Natural killer cell treated with Interleukin-12 subunit alpha and Interleukin-12 subunit beta and Interleukin-15 and Interleukin-18, amount 100 ng/mL, for 72 hours (primary cell): ENCODE measurements around the gene IL9. TPM values are rescaled to one million over a fixed set of nuclear protein-coding genes. Genes with fewer than 3 reads are reported as not detected.

Experiments used
- ATAC-seq, 2 donors: fragments of 150-1000 bp; cut with Tn5 transposase in 1 of 2; sonication (Bioruptor Pico), chemical (Tn5 transposase) in 1 of 2; 2 replicates each; pipeline ENCODE4 v1.10.0; 2021
- DNase-seq: peaks from one replicate; pipeline ENCODE4 v3.0.0; 2022; ENCODE audit warnings: low spot score
- H3K27ac Mint-ChIP-seq, 2 donors: 1 replicate in 1 of 2; 2 replicates in 1 of 2; pipeline ENCODE4 v1.8.0; 2022; ENCODE audit warnings: mixed read lengths in 2 of 2, mild to moderate bottlenecking in 1 of 2, moderate library complexity in 1 of 2
- H3K27me3 Mint-ChIP-seq, 2 donors: 1 replicate in 1 of 2; 2 replicates in 1 of 2; pipeline ENCODE4 v1.8.0; 2022; ENCODE audit warnings: mixed read lengths in 2 of 2
- H3K36me3 Mint-ChIP-seq: one replicate; pipeline ENCODE4 v1.8.0; 2022; ENCODE audit warnings: mixed read lengths
- H3K4me1 Mint-ChIP-seq, 2 donors: 1 replicate in 1 of 2; 2 replicates in 1 of 2; pipeline ENCODE4 v1.8.0; 2022; ENCODE audit warnings: low read depth in 2 of 2, mixed read lengths in 2 of 2, mild to moderate bottlenecking in 1 of 2
- H3K4me3 Mint-ChIP-seq: one replicate; pipeline ENCODE4 v1.8.0; 2022; ENCODE audit warnings: mixed read lengths
- H3K9me3 Mint-ChIP-seq: 2 replicates; pipeline ENCODE4 v1.8.0; 2022; ENCODE audit warnings: mixed read lengths
- total RNA-seq, 2 donors: library from RNA; stranded (reverse); gene quantifications; one replicate each; pipeline ENCODE4 v1.2.3, GENCODE V29; 2022

The IL9 gene
- total RNA-seq, result 1 to 10 TPM in 1 of 2 donors, under 1 TPM in 1; 0.52 to 3.0 TPM

DNA sequence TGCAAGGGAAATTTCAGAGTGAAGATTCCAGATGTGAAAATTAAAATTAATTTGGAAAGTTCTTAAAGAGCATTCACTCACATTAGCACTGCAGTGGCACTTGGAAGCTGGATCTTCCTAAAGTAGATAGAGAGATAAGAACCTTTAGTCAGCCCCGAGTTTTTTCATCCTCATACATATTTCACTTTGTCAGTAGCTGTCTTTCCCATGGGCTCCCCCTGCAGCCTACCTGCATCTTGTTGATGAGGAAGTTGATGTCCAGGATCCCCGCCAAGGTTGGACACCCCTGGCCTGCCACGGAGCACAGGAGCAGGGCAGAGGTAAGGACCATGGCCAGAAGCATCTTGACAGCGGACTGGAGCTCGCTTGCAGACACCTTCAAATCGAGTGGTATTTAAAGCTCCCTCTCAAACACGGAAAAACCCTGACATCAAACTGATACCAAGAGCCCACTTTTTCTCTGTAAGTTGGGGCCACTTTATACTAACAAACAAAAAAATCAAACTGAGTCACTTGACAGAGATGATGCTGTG, at the start of gene IL9:
Gene IL9 (minus strand): TSS at position 368 of the 533 bp plus-strand sequence. CDS start 25 bp downstream, at position 343.
- H3K9me3 Mint-ChIP-seq, result no peaks in the 10 kb centered on the region
- ATAC-seq, result no peak
- H3K36me3 Mint-ChIP-seq, result no peaks in the 10 kb centered on the region
- H3K4me1 Mint-ChIP-seq, result peaks cover 4 to 8% of the 10 kb centered on the region in 2 donors
- no peak within 1 kb of the TSS for H3K4me3 Mint-ChIP-seq
- peaks cover 29 to 67% of the 10 kb centered on the region in 2 donors for H3K27me3 Mint-ChIP-seq
- H3K27ac Mint-ChIP-seq, result no peak within 1 kb of the TSS
- no peak for DNase-seq

DNA sequence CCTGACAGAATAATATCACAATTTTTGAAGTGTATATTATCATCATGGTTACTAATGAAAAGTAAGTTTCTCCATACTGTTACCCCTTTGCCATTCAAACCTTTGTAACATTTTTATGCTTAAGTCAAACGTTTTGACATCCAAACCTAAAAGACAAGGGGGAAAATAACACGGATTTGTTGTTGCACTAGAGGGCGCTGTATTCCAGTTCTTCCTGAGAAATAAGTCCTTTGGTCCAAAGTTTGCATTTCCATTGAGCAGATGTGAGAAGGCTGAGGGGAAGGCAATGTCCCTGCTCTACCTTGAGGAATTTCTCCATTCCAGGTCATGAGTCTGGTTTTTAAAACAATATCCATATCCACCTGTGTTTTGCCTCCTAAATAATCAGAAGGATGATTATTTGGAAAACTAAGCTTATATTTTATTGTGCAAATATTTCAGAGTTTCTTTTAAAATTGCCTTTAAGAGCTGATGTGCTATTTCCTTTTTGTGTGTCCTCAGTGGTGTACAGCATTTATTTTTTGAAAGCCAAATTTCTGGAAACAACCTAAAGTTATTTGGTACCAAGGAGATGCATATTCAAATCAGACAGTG, 49.4 kb upstream of the IL9 start:
- Mint-ChIP-seq H3K27ac (no peak overlapping the region), H3K27me3 (peaks cover 12 to 49% of the 10 kb centered on the region in 2 donors), H3K4me1 (no peaks in the 10 kb centered on the region), H3K9me3 (no peaks in the 10 kb centered on the region), H3K4me3 (no peak overlapping the region), H3K36me3 (no peaks in the 10 kb centered on the region)
- ATAC-seq, result no peak
- DNase-seq, result no peak

DNA sequence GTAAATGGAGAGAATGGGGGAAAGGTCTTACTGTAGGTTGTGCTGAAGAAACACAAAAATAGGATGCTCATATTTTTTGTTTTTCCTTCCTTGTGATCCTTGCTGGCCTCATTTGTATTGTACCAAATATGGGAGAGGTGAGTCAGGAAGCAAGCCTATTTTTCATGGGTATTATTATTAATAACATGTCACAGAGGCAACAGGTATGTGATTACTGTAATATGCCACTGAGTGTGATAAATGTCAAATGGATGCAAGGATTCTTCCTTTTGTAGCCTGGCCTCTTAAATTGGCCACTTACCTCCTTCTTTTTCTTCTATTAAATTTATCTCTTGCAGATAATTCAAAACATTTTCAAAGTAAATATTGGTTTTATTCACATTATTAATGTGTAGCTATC, 48.9 kb upstream of the IL9 start:
- H3K4me1 Mint-ChIP-seq, result no peaks in the 10 kb centered on the region
- DNase-seq (no peak), ATAC-seq (no peak)
- H3K9me3 Mint-ChIP-seq, result no peaks in the 10 kb centered on the region
- H3K27ac Mint-ChIP-seq, result no peak overlapping the region
- H3K4me3 Mint-ChIP-seq, result no peak overlapping the region
- no peaks in the 10 kb centered on the region for H3K36me3 Mint-ChIP-seq
- peaks cover 12 to 45% of the 10 kb centered on the region in 2 donors for H3K27me3 Mint-ChIP-seq

DNA sequence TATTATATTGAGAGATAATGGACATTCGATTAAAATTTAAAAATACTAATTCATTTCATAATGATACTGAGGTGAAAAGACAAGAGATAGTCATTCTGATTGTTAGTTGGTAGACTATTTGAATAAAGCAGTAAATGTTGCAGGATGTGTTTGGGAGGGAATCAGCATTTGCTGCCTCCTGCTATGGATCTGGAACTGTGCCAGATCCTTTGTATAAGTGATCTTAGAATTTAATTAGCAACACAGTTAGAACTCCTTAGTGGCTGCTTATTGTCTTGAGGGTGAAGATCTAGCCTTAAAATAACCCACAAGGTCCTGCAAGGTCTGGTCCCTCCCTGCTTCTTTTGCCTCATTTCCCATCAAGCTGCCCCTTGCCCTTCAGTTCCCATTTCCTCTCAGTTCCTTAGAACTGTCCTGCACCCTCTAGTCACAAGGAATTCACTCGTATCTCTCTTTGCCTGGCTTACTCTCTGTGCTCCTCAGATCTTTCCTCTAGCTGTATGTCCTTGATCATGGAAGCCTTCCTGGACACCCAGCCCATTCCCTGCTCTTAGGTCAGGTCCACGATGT, 46.6 kb upstream of the IL9 start:
- no peaks in the 10 kb centered on the region for H3K36me3 Mint-ChIP-seq
- no peak for ATAC-seq
- H3K4me3 Mint-ChIP-seq, result no peak overlapping the region

DNA sequence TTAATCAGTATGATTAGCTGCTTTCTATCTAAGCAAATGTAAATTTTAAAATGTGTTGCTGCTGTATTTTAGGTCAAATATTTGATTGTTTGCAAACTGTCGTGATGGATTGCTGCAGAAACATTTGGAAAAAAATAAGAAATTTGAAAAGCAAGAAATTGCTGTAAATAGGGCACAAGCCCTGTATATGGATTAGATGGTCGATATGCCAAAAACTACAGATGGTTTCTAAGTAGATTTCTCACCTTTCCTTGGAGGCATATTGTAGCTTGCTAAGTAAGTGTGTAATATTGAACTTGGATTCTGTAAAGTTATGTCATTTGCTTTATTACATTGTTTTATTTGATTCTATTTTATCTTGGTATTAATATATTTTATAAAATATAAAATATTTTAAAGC, 46.1 kb upstream of the IL9 start:
- no peak for ATAC-seq
- H3K4me1 Mint-ChIP-seq, result no peaks in the 10 kb centered on the region
- H3K9me3 Mint-ChIP-seq, result no peaks in the 10 kb centered on the region
- no peak overlapping the region for H3K27ac Mint-ChIP-seq
- no peak for DNase-seq
- no peaks in the 10 kb centered on the region for H3K36me3 Mint-ChIP-seq
- H3K27me3 Mint-ChIP-seq, result peaks cover 14 to 53% of the 10 kb centered on the region in 2 donors
- no peak overlapping the region for H3K4me3 Mint-ChIP-seq

More for the DNA sequence above, 46.6 kb upstream of the IL9 start:
- peaks cover 14 to 51% of the 10 kb centered on the region in 2 donors for H3K27me3 Mint-ChIP-seq
- no peak overlapping the region for H3K27ac Mint-ChIP-seq
- no peaks in the 10 kb centered on the region for H3K9me3 Mint-ChIP-seq
- DNase-seq, result no peak
- H3K4me1 Mint-ChIP-seq, result no peaks in the 10 kb centered on the region

- Mint-ChIP-seq H3K4me3 (no peak overlapping the region), H3K36me3 (no peaks in the 10 kb centered on the region), H3K27me3 (peaks cover 13 to 62% of the 10 kb centered on the region in 2 donors), H3K27ac (no peak overlapping the region), H3K4me1 (no peaks in the 10 kb centered on the region), H3K9me3 (no peaks in the 10 kb centered on the region)
- DNase-seq (no peak), ATAC-seq (no peak)
These were observed 41.7 kb upstream of the IL9 start for GRCh38 chr5:135937245-135937911.

DNA sequence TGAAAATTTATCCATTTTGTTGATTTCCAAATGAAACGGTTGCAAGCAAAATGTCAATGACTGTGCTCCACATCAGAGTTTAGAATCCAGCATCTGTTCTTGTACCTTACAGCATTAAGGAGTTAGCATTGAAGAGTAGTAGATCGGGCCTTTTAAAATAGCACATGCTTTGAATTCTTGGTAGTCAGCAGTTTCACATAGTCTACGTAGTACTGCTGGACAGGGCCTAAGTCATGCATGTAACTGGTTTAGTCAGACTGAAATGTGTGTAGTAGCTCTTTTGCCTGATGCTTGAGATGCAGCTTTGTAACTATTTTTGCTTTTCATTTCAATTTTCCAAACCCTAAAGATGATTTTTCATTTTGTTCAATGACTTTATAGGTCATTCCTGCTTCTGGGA, 39.3 kb upstream of the IL9 start:
- Mint-ChIP-seq H3K9me3 (no peaks in the 10 kb centered on the region), H3K36me3 (no peaks in the 10 kb centered on the region), H3K4me1 (no peaks in the 10 kb centered on the region), H3K4me3 (no peak overlapping the region), H3K27ac (no peak overlapping the region), H3K27me3 (peaks cover 27 to 62% of the 10 kb centered on the region in 2 donors)
- ATAC-seq (no peak), DNase-seq (no peak)

- no peaks in the 10 kb centered on the region for H3K4me1 Mint-ChIP-seq
- H3K4me3 Mint-ChIP-seq, result no peak overlapping the region
- H3K36me3 Mint-ChIP-seq, result no peaks in the 10 kb centered on the region
- peaks cover 43 to 70% of the 10 kb centered on the region in 2 donors for H3K27me3 Mint-ChIP-seq
- no peaks in the 10 kb centered on the region for H3K9me3 Mint-ChIP-seq
- DNase-seq, result no peak
- H3K27ac Mint-ChIP-seq, result no peak overlapping the region
- ATAC-seq, result no peak
These were observed 35.3 kb upstream of the IL9 start for GRCh38 chr5:135930949-135931295.

DNA sequence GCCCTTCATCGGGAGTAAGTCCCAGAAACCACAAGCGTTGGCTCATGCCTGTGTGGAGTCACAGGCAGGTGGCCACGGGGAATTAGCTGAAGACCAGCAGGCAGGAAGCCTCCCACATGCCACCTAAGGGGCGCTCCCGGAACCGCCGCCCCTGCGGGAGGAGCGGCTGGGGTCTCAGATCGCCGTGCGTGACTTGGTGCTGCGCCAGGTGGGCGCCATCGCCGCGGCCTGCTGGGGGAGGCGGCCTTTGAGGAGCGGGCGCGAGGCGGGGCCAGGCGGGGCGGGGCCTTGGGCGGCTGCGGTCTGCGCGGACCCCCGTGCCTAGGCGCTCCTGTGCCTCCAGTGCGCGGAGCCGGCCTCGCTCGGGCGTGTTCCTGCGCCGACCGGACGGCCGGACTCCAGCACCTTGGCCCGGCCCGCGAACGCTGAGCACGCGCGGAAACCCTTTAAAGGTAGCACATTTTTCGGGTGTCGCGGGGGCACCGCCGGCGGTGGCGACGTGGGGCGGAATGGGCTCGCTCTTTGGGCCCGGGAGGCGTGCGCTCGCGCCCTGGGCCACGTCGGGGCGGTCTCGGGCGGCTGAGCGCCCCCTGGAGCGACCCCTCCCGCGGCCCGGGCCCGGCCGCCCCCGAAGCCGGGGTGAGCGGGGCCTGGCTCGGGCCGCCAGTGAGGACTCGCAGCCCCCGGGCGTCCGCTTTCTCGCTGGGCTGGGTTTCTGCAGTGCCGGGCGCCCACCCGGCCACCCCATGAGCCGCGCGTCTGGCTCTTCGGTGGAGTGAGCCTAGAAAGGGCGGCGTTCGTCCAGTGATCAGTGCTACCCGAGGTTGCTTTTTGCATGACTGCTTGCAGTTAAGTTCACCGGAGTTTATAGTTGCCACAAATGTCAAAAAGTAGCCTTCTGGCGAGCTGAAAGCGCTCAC, 34.6 kb upstream of the IL9 start:
- no peaks in the 10 kb centered on the region for H3K9me3 Mint-ChIP-seq
- no peak overlapping the region for H3K4me3 Mint-ChIP-seq
- H3K27me3 Mint-ChIP-seq, result peaks cover 42 to 71% of the 10 kb centered on the region in 2 donors
- DNase-seq, result no peak
- peak in 1 of 2 donors; percentile 32 for ATAC-seq
- no peak overlapping the region for H3K27ac Mint-ChIP-seq
- no peaks in the 10 kb centered on the region for H3K36me3 Mint-ChIP-seq
- H3K4me1 Mint-ChIP-seq, result no peaks in the 10 kb centered on the region

GRCh38 chr5:135921388-135921787, 25.7 kb upstream of the IL9 start:
- Mint-ChIP-seq H3K4me3 (no peak overlapping the region), H3K27me3 (peaks cover 42 to 83% of the 10 kb centered on the region in 2 donors), H3K4me1 (peaks cover 15 to 16% of the 10 kb centered on the region in 2 donors), H3K9me3 (peaks cover 5% of the 10 kb centered on the region), H3K27ac (no peak overlapping the region), H3K36me3 (no peaks in the 10 kb centered on the region)
- ATAC-seq (no peak), DNase-seq (no peak)

DNA sequence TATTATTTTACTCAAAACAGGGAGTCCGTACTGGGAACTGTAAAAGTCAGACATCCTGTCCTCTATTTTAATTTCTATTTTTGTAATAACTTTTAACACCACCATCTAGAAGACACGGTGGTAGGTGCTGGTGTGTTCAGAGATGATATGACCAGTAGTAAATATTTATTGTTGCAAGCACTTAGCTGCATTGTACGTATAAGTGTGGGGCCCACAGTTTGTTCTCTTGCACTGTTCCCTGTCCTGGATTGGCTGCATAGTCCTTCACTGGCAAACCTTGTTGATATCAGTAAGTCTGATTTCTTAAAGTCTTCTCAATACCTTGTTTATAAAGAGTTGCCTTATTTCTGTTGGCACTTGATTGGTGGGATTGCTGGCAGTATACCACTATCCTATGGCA, 24.6 kb upstream of the IL9 start:
- Mint-ChIP-seq H3K36me3 (no peaks in the 10 kb centered on the region), H3K9me3 (peaks cover 5% of the 10 kb centered on the region), H3K4me1 (peaks cover 17 to 25% of the 10 kb centered on the region in 2 donors), H3K27me3 (peaks cover 36 to 77% of the 10 kb centered on the region in 2 donors), H3K4me3 (no peak overlapping the region), H3K27ac (no peak overlapping the region)
- no peak for DNase-seq
- no peak for ATAC-seq

GRCh38 chr5:135916638-135917263, 21.1 kb upstream of the IL9 start:
- peaks cover 22 to 37% of the 10 kb centered on the region in 2 donors for H3K4me1 Mint-ChIP-seq
- ATAC-seq, result peak; percentile 74 to 87
- peaks cover 8% of the 10 kb centered on the region for H3K9me3 Mint-ChIP-seq
- H3K4me3 Mint-ChIP-seq, result no peak overlapping the region
- H3K27ac Mint-ChIP-seq, result peak overlapping the region in 1 of 2 donors; percentile 34
- H3K36me3 Mint-ChIP-seq, result peaks cover 4% of the 10 kb centered on the region
- H3K27me3 Mint-ChIP-seq, result peaks cover 33 to 75% of the 10 kb centered on the region in 2 donors
- DNase-seq, result peak; percentile 63

DNA sequence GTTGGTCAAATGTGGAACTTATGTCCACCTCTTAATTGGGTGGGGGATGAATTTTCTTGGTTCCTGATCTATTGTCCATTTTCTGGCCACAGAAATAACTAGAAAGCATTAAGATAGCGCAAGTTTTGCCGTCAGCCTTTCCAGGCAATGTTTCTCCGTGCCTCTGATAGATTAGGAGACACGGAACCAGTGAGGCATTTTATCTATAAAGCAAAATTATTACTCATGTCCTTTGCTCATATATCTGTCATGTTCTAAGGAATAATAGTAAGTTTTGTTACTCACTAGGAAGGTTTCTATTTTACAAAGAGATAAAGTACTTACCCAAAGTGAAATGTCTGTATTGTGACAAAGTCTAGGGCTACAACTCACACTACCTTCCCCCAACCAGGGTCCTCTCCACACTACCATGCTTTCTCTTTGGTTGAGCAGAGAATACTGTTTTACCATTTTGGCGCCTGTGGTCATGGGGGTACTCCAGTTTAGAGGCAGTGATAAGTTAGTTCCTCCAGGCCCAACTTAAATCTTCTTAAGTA, 19.9 kb upstream of the IL9 start:
- H3K4me3 Mint-ChIP-seq, result no peak overlapping the region
- peaks cover 4% of the 10 kb centered on the region for H3K36me3 Mint-ChIP-seq

More for the DNA sequence above, 19.9 kb upstream of the IL9 start:
- H3K4me1 Mint-ChIP-seq, result peaks cover 22 to 37% of the 10 kb centered on the region in 2 donors
- peaks cover 8% of the 10 kb centered on the region for H3K9me3 Mint-ChIP-seq
- H3K27ac Mint-ChIP-seq, result no peak overlapping the region
- DNase-seq (no peak), ATAC-seq (no peak)
- H3K27me3 Mint-ChIP-seq, result peaks cover 40 to 80% of the 10 kb centered on the region in 2 donors
